Epidermal melanocyte (primary cell): ENCODE data around the gene LRRC4B.
"Not testable (repeated sequence)": the region's sequence is repeated elsewhere in the genome, so short reads cannot be mapped to it uniquely, and the experiment has no call there.

Experiments
- DNase-seq: peaks from one replicate; pipeline ENCODE4 v3.0.0; 2011; ENCODE audit warnings: low spot score; ENCODE audit not compliant: insufficient read length

Gene LRRC4B

GRCh38 chr19:50486823-50487515 is 81.3 kb downstream of the LRRC4B start:
- no peak for DNase-seq

- no peak for DNase-seq
These were observed 82.8 kb downstream of the LRRC4B start for GRCh38 chr19:50485284-50485955.

GRCh38 chr19:50482916-50483315 is 85.3 kb downstream of the LRRC4B start:
- no peak for DNase-seq

GRCh38 chr19:50482271-50482855 is 85.9 kb downstream of the LRRC4B start:
- DNase-seq: no peak

GRCh38 chr19:50481351-50482149 is 86.7 kb downstream of the LRRC4B start:
- no peak for DNase-seq

GRCh38 chr19:50480281-50481111 is 87.7 kb downstream of the LRRC4B start:
- DNase-seq: no peak

- no peak for DNase-seq
These were observed 88.4 kb downstream of the LRRC4B start for GRCh38 chr19:50479761-50480251.

GRCh38 chr19:50478901-50479715 is 89.1 kb downstream of the LRRC4B start:
- no peak for DNase-seq

- DNase-seq: no peak
These were observed 90.3 kb downstream of the LRRC4B start for GRCh38 chr19:50477751-50478515.

- DNase-seq: no peak
These were observed 91.4 kb downstream of the LRRC4B start for GRCh38 chr19:50476907-50477238.

GRCh38 chr19:50476224-50476906 is 91.9 kb downstream of the LRRC4B start, which contains the start of the genes EMC10 and GARIN5A:
Gene EMC10, plus strand, starts transcription at chr19:50476507. Its CDS starts 38 bp downstream, at chr19:50476545.
Gene GARIN5A, minus strand, starts transcription at chr19:50476848. Its CDS starts 460 bp downstream, at chr19:50476388.
- peak; percentile 99 for DNase-seq

GRCh38 chr19:50475736-50476223 is 92.5 kb downstream of the LRRC4B start:
- DNase-seq: no peak

- no peak for DNase-seq
These were observed 93.1 kb downstream of the LRRC4B start for GRCh38 chr19:50475101-50475568.

GRCh38 chr19:50473336-50473735 is 94.9 kb downstream of the LRRC4B start:
- not testable (repeated sequence) for DNase-seq

GRCh38 chr19:50468818-50469217 is 99.4 kb downstream of the LRRC4B start:
- no peak for DNase-seq

- no peak for DNase-seq
These were observed 100.7 kb downstream of the LRRC4B start for GRCh38 chr19:50467566-50467965.
